ENCODE results near the gene FAM186B. TPM values are rescaled to one million over a fixed set of nuclear protein-coding genes. Genes with fewer than 3 reads are reported as not detected.
"Not testable (repeated sequence)": the region's sequence is repeated elsewhere in the genome, so short reads cannot be mapped to it uniquely, and the experiment has no call there.

Gene FAM186B
- total and polyA plus RNA-seq, 8 donors, result 0.18 to 7.0 (median 0.27) TPM; not detected in 4

GRCh38 chr12:49618576-49618975 lies 13.1 kb upstream of the FAM186B start:
- 72 to 90% (median 83%) methylated on average over 1 of the region's 1 CpG for WGBS, 5 donors
- TF ChIP-seq POLR2AphosphoS5 (IDR thresholded peaks at IDR 0.05), result no peak
- no peak for TF ChIP-seq EP300 (IDR thresholded peaks at IDR 0.05)
- no peak for TF ChIP-seq CTCF (IDR thresholded peaks at IDR 0.05)
- no peak for TF ChIP-seq POLR2A (IDR thresholded peaks at IDR 0.05)

GRCh38 chr12:49616533-49617219 lies 11.2 kb upstream of the FAM186B start:
- no peaks in the 10 kb centered on the region for H3K36me3 ChIP-seq
- DNase-seq, result no peak
- peaks cover 3 to 7% (median 4%) of the 10 kb centered on the region in 4 donors for H3K4me1 ChIP-seq
- no peak overlapping the region for H3K27ac ChIP-seq
- H3K9me3 ChIP-seq, result no peaks in the 10 kb centered on the region
- WGBS, 5 donors, result 41 to 56% (median 47%) methylated on average over 5 of the region's 5 CpGs
- H3K27me3 ChIP-seq, result no peaks in the 10 kb centered on the region
- no peak overlapping the region for H3K4me3 ChIP-seq
- intact Hi-C loops (cut with DNase I; ENCODE audit: low total_unique reads), result no loop called here
- TF ChIP-seq POLR2AphosphoS5 (IDR thresholded peaks at IDR 0.05), result no peak
- TF ChIP-seq EP300 (IDR thresholded peaks at IDR 0.05), result no peak
- TF ChIP-seq POLR2A (IDR thresholded peaks at IDR 0.05), result no peak
- no peak for TF ChIP-seq CTCF (IDR thresholded peaks at IDR 0.05)

More at GRCh38 chr12:49618576-49618975, 13.1 kb upstream of the FAM186B start:
- Histone ChIP-seq H3K9me3 (no peaks in the 10 kb centered on the region), H3K27ac (no peak overlapping the region), H3K4me3 (no peak overlapping the region), H3K27me3 (no peaks in the 10 kb centered on the region), H3K36me3 (no peaks in the 10 kb centered on the region), H3K4me1 (peaks cover 12 to 21% (median 17%) of the 10 kb centered on the region in 4 donors)
- intact Hi-C loops (cut with DNase I; ENCODE audit: low total_unique reads), result no loop called here
- DNase-seq, result no peak

GRCh38 chr12:49615725-49616124 lies 10.3 kb upstream of the FAM186B start:
- Histone ChIP-seq H3K27me3 (no peaks in the 10 kb centered on the region), H3K9me3 (peaks cover 0 to 4% (median 0%) of the 10 kb centered on the region in 4 donors), H3K36me3 (no peaks in the 10 kb centered on the region), H3K4me1 (no peaks in the 10 kb centered on the region), H3K4me3 (no peak overlapping the region), H3K27ac (no peak overlapping the region)
- no peak for DNase-seq
- WGBS, 5 donors, result 89 to 96% (median 92%) methylated on average over 7 of the region's 7 CpGs
- TF ChIP-seq EP300 (IDR thresholded peaks at IDR 0.05) (no peak), CTCF (IDR thresholded peaks at IDR 0.05) (no peak), POLR2AphosphoS5 (IDR thresholded peaks at IDR 0.05) (no peak), POLR2A (IDR thresholded peaks at IDR 0.05) (no peak)
- intact Hi-C loops (cut with DNase I; ENCODE audit: low total_unique reads), result no loop called here

GRCh38 chr12:49612210-49612609 lies 6.8 kb upstream of the FAM186B start:
- no peak overlapping the region for H3K4me3 ChIP-seq
- TF ChIP-seq EP300 (IDR thresholded peaks at IDR 0.05), result no peak
- TF ChIP-seq POLR2A (IDR thresholded peaks at IDR 0.05), result no peak
- no peak for TF ChIP-seq CTCF (IDR thresholded peaks at IDR 0.05)
- TF ChIP-seq POLR2AphosphoS5 (IDR thresholded peaks at IDR 0.05), result no peak

GRCh38 chr12:49610785-49611184 lies 5.3 kb upstream of the FAM186B start:
- H3K27ac ChIP-seq; H3K27me3 ChIP-seq; H3K4me3 ChIP-seq; H3K9me3 ChIP-seq; H3K36me3 ChIP-seq; DNase-seq; intact Hi-C loops (cut with DNase I; ENCODE audit: low total_unique reads); H3K4me1 ChIP-seq: not testable (repeated sequence)
- WGBS, 5 donors, result 93 to 99% (median 96%) methylated on average over 4 of the region's 4 CpGs

More at GRCh38 chr12:49612210-49612609, 6.8 kb upstream of the FAM186B start:
- Histone ChIP-seq H3K27ac (no peak overlapping the region), H3K9me3 (peaks cover 0 to 10% (median 0%) of the 10 kb centered on the region in 4 donors), H3K4me1 (no peaks in the 10 kb centered on the region), H3K36me3 (no peaks in the 10 kb centered on the region), H3K27me3 (no peaks in the 10 kb centered on the region)
- intact Hi-C loops (cut with DNase I; ENCODE audit: low total_unique reads), result no loop called here
- DNase-seq, result no peak
